HG02981 (cell line): ENCODE measurements around the gene TNXB.
"Not testable (repeated sequence)": the region's sequence is repeated elsewhere in the genome, so short reads cannot be mapped to it uniquely, and the experiment has no call there.

Experiments used
- ATAC-seq: cut with Tn5 transposase; IDR thresholded peaks from one replicate; pipeline ENCODE4 v1.9.1; 2021; ENCODE audit warnings: mild to moderate bottlenecking, moderate library complexity; ENCODE audit not compliant: unreplicated experiment

The TNXB gene

GRCh38 chr6:32067521-32067920 lies 41.6 kb downstream of the TNXB start:
- not testable (repeated sequence) for ATAC-seq

DNA sequence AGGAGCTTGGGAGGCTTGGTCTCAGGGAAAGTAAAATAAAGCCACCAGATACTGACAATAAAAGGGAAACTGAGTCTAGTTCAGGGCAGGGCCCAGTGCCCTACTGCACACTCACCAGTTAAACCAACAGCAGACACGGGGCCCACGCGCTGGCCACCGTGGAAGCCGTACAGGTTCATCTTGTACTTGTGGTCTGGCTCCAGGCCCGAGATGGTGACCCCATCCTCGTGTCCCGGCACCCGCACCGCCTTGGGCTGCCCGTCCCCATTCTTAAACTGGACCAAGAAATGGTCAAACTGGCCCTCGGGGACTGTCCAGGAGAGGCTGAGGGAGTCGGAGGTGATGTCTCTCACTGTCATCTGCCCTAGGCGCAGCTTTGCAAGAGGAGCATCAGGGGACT lies 44.4 kb downstream of the TNXB start:
- no peak for ATAC-seq

DNA sequence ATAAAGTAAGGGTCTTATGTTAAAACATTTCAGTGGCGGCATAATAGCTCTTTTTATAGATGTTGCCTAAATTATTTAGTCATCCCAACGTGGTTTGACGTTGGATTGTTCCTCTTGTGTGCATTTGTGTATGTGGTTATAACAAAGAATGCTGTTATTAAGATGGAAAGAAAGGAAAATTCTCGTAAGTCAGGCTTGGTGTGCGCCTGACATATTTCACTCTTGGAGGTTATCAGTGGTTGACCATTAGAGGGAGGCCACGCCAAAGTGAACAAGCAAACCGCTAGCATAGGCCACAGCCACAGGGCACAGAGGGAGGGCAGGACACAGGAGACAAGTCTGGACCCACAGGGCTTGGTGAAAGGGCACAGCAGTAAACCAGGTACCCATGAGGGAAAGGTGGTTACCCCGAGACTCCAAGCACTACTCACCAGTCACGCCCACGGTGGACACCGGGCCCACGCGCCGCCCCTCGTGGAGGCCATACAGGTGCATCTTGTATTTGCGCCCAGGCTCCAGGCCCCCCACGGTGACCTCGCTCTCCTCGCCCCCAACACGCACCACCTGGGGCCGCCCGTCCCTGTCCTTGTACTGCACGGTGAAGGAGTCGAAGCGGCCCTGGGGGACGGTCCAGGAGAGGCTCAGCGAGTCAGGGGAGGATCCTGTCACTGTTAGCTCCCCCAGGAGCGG lies 48.0 kb downstream of the TNXB start:
- ATAC-seq = no peak

DNA sequence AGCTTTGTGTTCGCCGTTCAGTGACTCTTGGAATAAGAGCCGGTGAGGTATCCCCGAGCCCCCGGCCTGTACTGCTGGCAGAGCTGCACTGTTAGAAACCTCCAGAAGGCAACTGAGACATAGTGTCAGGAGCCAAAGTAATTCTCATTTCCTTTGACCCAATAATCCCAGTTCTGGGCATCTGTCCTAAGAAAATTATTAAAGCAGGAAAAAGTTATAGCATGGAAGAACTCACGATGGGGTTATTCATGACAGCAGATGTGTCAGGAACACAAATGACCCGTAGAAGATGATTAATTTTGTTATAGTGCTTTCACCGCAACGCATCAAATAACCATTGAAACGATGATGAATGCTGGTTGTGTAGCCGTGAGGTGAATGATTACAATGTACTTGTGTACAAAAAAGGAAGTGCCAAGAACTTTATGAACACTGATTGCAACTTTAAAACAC lies 50.6 kb downstream of the TNXB start:
- ATAC-seq = no peak

- no peak for ATAC-seq
Observed at GRCh38 chr6:32057966-32058365, 51.2 kb downstream of the TNXB start.

DNA sequence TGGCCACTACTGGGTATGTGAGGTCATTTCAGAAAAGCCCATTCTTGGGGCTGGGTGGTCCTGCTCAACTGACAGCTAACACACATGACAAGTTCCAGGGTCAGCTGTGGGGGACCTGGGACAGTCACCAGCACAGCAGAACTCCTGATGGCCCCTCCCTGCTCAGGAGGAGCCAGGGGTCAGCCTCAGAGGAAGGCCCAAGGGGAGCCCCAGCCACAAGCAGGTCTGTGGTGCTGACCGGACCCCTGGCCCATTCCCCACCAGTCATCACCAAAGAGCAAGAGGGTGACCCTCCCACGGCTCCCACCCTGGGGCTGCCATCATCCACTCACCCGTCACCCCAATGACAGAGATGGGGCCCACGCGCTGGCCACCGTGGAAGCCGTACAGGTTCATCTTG lies 52.9 kb downstream of the TNXB start:
- ATAC-seq = no peak

DNA sequence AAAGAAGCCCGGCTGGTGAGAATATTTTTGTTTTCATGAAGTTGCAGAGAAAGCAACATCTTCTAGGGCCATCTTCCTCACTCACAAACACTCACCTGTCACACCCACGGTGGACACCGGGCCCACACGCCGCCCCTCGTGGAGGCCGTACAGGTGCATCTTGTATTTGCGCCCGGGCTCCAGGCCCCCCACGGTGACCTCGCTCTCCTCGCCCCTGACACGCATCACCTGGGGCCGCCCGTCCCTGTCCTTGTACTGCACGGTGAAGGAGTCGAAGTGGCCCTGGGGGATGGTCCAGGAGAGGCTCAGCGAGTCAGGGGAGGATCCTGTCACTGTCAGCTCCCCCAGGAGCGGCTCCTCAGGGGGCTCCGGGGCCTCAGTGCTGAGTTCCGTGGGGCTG lies 53.4 kb downstream of the TNXB start:
- ATAC-seq = not testable (repeated sequence)

- ATAC-seq = not testable (repeated sequence)
Observed at GRCh38 chr6:32053314-32053713, 55.8 kb downstream of the TNXB start.

- ATAC-seq = not testable (repeated sequence)
Observed at GRCh38 chr6:32052626-32053025, 56.5 kb downstream of the TNXB start.

DNA sequence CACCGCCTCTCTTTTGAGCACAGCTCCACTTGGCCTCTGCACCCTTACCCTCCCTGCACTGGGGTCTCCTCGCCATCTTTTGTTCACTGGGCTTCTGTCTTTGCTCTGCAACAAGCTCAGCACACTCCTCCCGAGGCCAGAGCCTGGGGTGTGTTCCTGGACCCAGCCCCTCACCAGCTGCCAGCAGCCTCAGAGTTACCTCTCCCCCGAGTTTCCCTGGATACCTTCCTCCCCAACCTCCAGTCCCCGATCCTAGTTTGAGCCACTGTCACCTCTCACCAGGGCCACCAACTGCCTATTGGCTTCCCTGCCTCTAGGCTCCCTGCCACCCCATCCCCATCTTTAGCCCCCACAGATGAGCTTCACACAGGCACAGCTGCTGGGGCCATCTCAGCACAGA lies 58.6 kb downstream of the TNXB start:
- no peak for ATAC-seq

DNA sequence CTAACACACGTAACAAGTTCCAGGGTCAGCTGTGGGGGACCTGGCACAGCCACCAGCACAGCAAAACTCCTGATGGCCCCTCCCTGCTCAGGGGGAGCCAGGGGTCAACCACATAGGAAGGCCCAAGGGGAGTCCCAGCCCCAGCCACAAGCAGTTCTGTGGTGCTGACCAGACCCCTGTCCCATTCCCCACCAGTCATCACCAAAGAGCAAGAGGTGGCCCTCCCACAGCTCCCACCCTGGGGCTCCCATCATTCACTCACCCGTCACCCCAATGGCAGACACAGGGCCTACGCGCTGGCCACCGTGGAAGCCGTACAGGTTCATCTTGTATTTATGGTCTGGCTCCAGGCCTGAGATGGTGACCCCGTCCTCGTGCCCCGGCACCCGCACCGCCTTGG lies 59.4 kb downstream of the TNXB start:
- not testable (repeated sequence) for ATAC-seq

GRCh38 chr6:32049149-32049548 lies 60.0 kb downstream of the TNXB start:
- ATAC-seq = not testable (repeated sequence)

GRCh38 chr6:32047855-32048766 lies 61.0 kb downstream of the TNXB start:
- no peak for ATAC-seq

DNA sequence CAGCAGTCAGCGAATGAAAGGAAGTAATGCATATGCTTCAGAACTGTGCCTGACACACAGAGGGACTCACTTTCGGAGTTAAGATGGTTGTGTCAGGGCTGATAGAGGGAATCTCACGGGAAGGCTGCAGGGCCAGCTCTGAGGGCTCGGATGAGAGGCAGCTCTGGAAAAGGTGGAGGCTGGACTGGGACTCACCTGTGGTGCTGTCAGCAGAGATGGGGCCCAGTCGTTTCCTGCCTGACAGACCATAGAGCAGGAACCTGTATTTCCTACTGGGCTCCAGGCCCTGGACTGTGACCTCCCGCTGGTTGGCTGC lies 61.6 kb downstream of the TNXB start:
- ATAC-seq = no peak

- no peak for ATAC-seq
Observed at GRCh38 chr6:32047084-32047478, 62.1 kb downstream of the TNXB start.

DNA sequence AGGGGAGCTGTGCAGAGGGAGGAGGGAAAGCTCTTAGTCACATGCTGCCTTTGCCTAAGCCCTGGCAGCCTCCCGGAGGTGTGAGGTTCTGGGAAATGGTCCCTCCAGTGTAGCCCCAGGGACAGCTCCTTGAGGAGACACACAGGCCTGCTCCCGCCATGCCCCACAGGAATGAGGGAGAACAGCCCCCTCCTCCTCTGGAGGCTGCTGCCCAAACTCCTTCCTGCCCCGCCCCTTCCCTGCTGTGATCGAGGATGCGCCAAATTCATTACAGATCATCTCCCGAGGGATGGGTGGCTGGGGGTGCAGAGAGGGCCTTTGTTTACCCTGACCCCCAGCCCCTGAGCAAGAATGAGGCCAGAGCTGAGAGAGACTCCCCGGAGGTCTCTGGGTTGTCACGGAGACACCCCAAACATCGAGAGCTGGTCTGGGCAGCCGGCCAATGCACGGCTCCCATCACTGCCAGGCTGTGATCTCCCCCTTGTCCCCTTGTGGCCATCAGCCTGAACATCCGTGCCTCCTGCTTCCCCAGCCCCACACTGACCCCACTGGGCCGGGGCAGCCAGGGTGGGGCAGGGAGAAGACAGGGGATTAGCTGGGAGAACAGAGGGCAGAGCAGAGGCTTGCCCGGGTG lies 62.6 kb downstream of the TNXB start:
- no peak for ATAC-seq

DNA sequence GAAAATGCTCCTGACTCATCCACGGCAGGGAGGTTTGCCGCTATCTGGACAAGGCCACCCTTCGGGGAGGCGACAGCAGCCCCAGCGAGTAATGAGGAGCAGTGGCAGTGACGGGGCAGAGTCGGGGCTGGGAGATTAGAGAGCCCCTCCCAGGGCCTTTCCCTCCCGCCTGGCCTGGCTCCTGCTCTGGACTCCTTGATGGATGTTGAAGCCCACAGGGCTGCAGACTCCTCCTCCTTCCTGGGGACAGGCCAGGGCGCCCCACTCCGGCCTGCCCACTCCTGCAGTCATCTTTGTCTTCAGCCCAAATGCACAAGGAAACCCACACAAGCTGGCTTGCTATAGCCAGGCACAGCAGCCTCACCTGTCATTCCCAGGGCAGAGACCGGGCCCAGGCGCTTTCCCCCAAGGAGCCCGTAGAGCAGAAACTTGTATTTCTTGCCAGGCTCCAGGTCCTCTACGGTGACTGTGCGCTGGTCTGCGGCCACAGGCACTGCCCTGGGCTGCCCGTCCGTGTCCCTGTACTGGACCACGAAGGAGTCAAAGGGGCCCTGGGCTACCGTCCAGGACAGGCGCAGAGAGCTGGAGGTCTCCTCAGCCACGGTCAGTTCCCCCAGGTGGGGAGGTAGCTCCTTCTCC lies 63.2 kb downstream of the TNXB start:
- ATAC-seq = no peak

- not testable (repeated sequence) for ATAC-seq
Observed at GRCh38 chr6:32044916-32045315, 64.2 kb downstream of the TNXB start.

GRCh38 chr6:32043589-32044380 lies 65.4 kb downstream of the TNXB start:
- ATAC-seq = not testable (repeated sequence)

DNA sequence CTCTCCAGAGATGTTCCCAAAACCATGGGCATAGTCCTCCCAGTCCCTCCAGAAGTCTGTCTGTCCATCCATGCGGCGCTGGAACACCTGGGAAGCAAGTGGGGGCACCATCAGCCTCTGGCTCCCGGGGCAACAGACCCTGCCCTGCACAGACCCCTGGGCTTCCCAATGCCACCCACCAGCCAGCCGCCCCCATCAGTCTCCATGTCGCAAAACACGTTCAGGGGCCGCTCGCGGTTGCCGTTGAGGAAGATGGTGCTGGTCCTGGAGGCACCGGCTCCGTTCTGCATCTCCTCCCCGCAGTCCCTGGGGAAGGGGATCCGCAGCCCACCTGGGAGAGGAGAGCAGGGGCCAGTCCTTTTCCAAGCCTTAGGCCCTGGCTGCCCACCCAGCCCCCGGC lies 66.9 kb downstream of the TNXB start:
- ATAC-seq = not testable (repeated sequence)
